H1 (cell line): Measurements from ENCODE around the gene WTIP. TPM values are rescaled to one million over a fixed set of nuclear protein-coding genes. Genes with fewer than 3 reads are reported as not detected.

Experiments
- BACH1 ChIP-seq: IDR thresholded peaks from 2 replicates; pipeline ENCODE4 v1.6.1; 2012; ENCODE audit warnings: low read length, improper control_type of control experiment
- SP1 ChIP-seq: IDR thresholded peaks from 2 replicates; pipeline ENCODE4 v1.6.1; 2011; ENCODE audit warnings: low read depth, low read length
- polyA plus RNA-seq, 7 experiments: library from polyadenylated mRNA; depleted of rRNA in 3 of 7; stranded (reverse) in 5 of 7; unstranded in 2 of 7; fragments of >200 nt in 5 of 7; fragments of 200-250 nt in 2 of 7; gene quantifications; 1 replicate in 5 of 7; 2 replicates in 1 of 7; 4 replicates in 1 of 7; pipeline versions ENCODE4 v1.2.1 to v1.2.3, GENCODE V29; 2011 to 2013; ENCODE audit warnings: missing spikeins in 2 of 7, mixed read lengths in 2 of 7
- total RNA-seq: library from RNA; stranded (reverse); fragmentation: NEBNext Ultra II Directional; extraction: Animal tissue kit (Norgen Biotek cat#: 25700); gene quantifications from 2 replicates; pipeline ENCODE4 v1.2.1, GENCODE V29; 2021

The WTIP gene
- total and polyA plus RNA-seq, 2 of the 8 experiments (the other 6 are each of a cell fraction or from before 2014, with no cell fraction given): 8.7 to 15.4 TPM

GRCh38 chr19:34505321-34506025 lies 23.9 kb downstream of the WTIP start (continued):
- TF ChIP-seq BACH1 (no peak), SP1 (no peak)
- TF ChIP-seq, all 59 proteins: peak for 0
